Keratinocyte (primary cell): ENCODE measurements around the gene EZH1. TPM values are rescaled to one million over a fixed set of nuclear protein-coding genes. Genes with fewer than 3 reads are reported as not detected.

ENCODE experiments used
- DNase-seq: peaks from one replicate; pipeline ENCODE4 v3.0.0-alpha.2; 2011; ENCODE audit warnings: low read depth, missing footprints, low spot score
- FAIRE-seq: peaks from 2 replicates; lab custom pipeline; 2011; peaks lifted over from hg19 to GRCh38; lab: Jason Lieb, UNC
- H2AFZ ChIP-seq: 2 replicates; pipeline ENCODE4 v1.6.0; 2012; ENCODE audit warnings: low read length, control low read depth, inconsistent platforms; ENCODE audit not compliant: control insufficient read depth
- H3K27ac ChIP-seq: 2 replicates; pipeline ENCODE4 v1.5.1; 2011; ENCODE audit warnings: low read length; ENCODE audit not compliant: control insufficient read depth, insufficient read depth
- H3K27me3 ChIP-seq: 3 replicates; pipeline ENCODE4 v1.6.0; 2011; ENCODE audit warnings: low read length; ENCODE audit not compliant: control insufficient read depth, insufficient read depth; ENCODE audit errors: extremely low read depth
- H3K36me3 ChIP-seq, 2 experiments: 2 replicates in 1 of 2; 3 replicates in 1 of 2; pipeline ENCODE4 v1.5.1; 2011; ENCODE audit warnings: low read length in 2 of 2, mild to moderate bottlenecking in 1 of 2; ENCODE audit not compliant: control insufficient read depth in 2 of 2, insufficient read depth in 2 of 2; ENCODE audit errors: extremely low read depth in 1 of 2
- H3K4me1 ChIP-seq: 3 replicates; pipeline ENCODE4 v1.5.1; 2011; ENCODE audit warnings: low read length; ENCODE audit not compliant: control insufficient read depth, insufficient read depth; ENCODE audit errors: extremely low read depth
- H3K4me2 ChIP-seq: 3 replicates; pipeline ENCODE4 v1.6.0; 2011; ENCODE audit warnings: low read depth, low read length; ENCODE audit not compliant: control insufficient read depth, insufficient read depth; ENCODE audit errors: extremely low read depth
- H3K4me3 ChIP-seq, 3 experiments: fragments of 200-600 bp in 1 of 3; sonication (generic) in 1 of 3; 2 replicates in 2 of 3; 3 replicates in 1 of 3; pipeline ENCODE4 v1.5.1; 2011 to 2016; ENCODE audit warnings: low read length in 3 of 3, mild to moderate bottlenecking in 3 of 3, control low read depth in 2 of 3, inconsistent platforms in 1 of 3, low read depth in 1 of 3, mixed read lengths in 1 of 3, mixed run types in 1 of 3, moderate library complexity in 1 of 3; ENCODE audit not compliant: control insufficient read depth in 2 of 3, insufficient read depth in 2 of 3; ENCODE audit errors: extremely low read depth in 1 of 3
- H3K79me2 ChIP-seq: 2 replicates; pipeline ENCODE4 v1.6.0; 2012; ENCODE audit warnings: low read length; ENCODE audit not compliant: control insufficient read depth, insufficient read depth
- H3K9ac ChIP-seq: 3 replicates; pipeline ENCODE4 v1.6.0; 2011; ENCODE audit warnings: low read length; ENCODE audit not compliant: control insufficient read depth, insufficient read depth; ENCODE audit errors: extremely low read depth
- H3K9me1 ChIP-seq: 3 replicates; pipeline ENCODE4 v1.6.0; 2011; ENCODE audit warnings: low read length; ENCODE audit not compliant: control insufficient read depth, insufficient read depth; ENCODE audit errors: extremely low read depth
- H3K9me3 ChIP-seq: 2 replicates; pipeline ENCODE4 v1.5.1; 2012; ENCODE audit warnings: low read depth, low read length; ENCODE audit not compliant: control insufficient read depth
- H4K20me1 ChIP-seq: 3 replicates; pipeline ENCODE4 v1.6.0; 2011; ENCODE audit warnings: low read length; ENCODE audit not compliant: control insufficient read depth, insufficient read depth; ENCODE audit errors: extremely low read depth
- CTCF ChIP-seq, 3 experiments: IDR thresholded peaks in 1 of 3; conservative IDR thresholded peaks in 1 of 3; optimal IDR thresholded peaks in 1 of 3; 2 replicates in 2 of 3; 3 replicates in 1 of 3; pipeline versions ENCODE3 to v1.5.1; 2011; ENCODE audit warnings: low read length in 3 of 3, mild to moderate bottlenecking in 3 of 3, moderate library complexity in 2 of 3, control low read depth in 1 of 3, inconsistent platforms in 1 of 3; ENCODE audit not compliant: insufficient read depth in 2 of 3; ENCODE audit errors: extremely low read depth in 1 of 3
- EZH2 ChIP-seq: IDR thresholded peaks from one replicate; pipeline ENCODE4 v1.6.1; 2012; ENCODE audit warnings: inconsistent platforms, mild to moderate bottlenecking, low read length, moderate library complexity
- dilution Hi-C: fragments of 300-500 bp; cut with MboI; formaldehyde crosslinking; loops from one replicate; pipeline ENCODE4 v1.7.0; 2020; ENCODE audit warnings: low sequenced_read_pairs; ENCODE audit not compliant: extremely low pct_ligation_motif_present
- polyA plus RNA-seq, 5 experiments: library from polyadenylated mRNA; depleted of rRNA in 3 of 5; stranded (reverse) in 3 of 5; stranded (forward) in 1 of 5; unstranded in 1 of 5; fragments of >200 nt; gene quantifications; 1 replicate in 1 of 5; 2 replicates in 3 of 5; 3 replicates in 1 of 5; pipeline versions ENCODE4 v1.2.1 to v1.2.3, GENCODE V29; 2011 to 2012; ENCODE audit warnings: missing spikeins in 2 of 5, low read depth in 1 of 5, low replicate concordance in 1 of 5

EZH1 gene
- polyA plus RNA-seq, 1 donor (not counting 4 experiments of a cell fraction or from before 2014, with no cell fraction given) = 18.3 TPM

GRCh38 chr17:42675348-42675964 is 69.4 kb downstream of the EZH1 start:
- Histone ChIP-seq H3K27me3 (no peaks in the 10 kb centered on the region), H3K9ac (peak overlapping the region; percentile 79), H2AFZ (no peak overlapping the region), H4K20me1 (peaks cover 6% of the 10 kb centered on the region), H3K79me2 (peaks cover 16% of the 10 kb centered on the region), H3K9me3 (no peaks in the 10 kb centered on the region), H3K4me2 (peak overlapping the region; percentile 91), H3K4me3 (peak overlapping the region; percentile 92 to 93 (median 92)), H3K9me1 (peaks cover 4% of the 10 kb centered on the region), H3K4me1 (peaks cover 66% of the 10 kb centered on the region), H3K36me3 (peaks cover 16 to 19% of the 10 kb centered on the region in 2 experiments), H3K27ac (no peak overlapping the region)
- TF ChIP-seq CTCF (optimal IDR thresholded peaks at IDR 0.05 in 1 of 3, IDR thresholded peaks at IDR 0.05 in 1 of 3, conservative IDR thresholded peaks at IDR 0.05 in 1 of 3; ENCODE audit: extremely low read depth in 1 of 3, insufficient read depth in 2 of 3, low read length in 3 of 3) (no peak), EZH2 (no peak)
- no peak for DNase-seq
- no peak for FAIRE-seq
- dilution Hi-C loops = no loop called here

GRCh38 chr17:42674755-42675347 is 70.0 kb downstream of the EZH1 start:
- peak overlapping the region; percentile 92 to 93 (median 92) for H3K4me3 ChIP-seq
- FAIRE-seq = no peak

More at GRCh38 chr17:42674755-42675347, 70.0 kb downstream of the EZH1 start:
- Histone ChIP-seq H3K27ac (no peak overlapping the region), H2AFZ (no peak overlapping the region), H3K36me3 (peaks cover 19 to 21% of the 10 kb centered on the region in 2 experiments), H3K79me2 (peaks cover 16% of the 10 kb centered on the region), H3K4me1 (peaks cover 64% of the 10 kb centered on the region), H3K9me1 (peaks cover 4% of the 10 kb centered on the region), H4K20me1 (peaks cover 6% of the 10 kb centered on the region), H3K9ac (peak overlapping the region; percentile 22), H3K9me3 (no peaks in the 10 kb centered on the region), H3K27me3 (no peaks in the 10 kb centered on the region), H3K4me2 (peak overlapping the region; percentile 91)
- DNase-seq = no peak
- TF ChIP-seq EZH2 = no peak
- no peak for TF ChIP-seq CTCF (optimal IDR thresholded peaks at IDR 0.05 in 1 of 3, IDR thresholded peaks at IDR 0.05 in 1 of 3, conservative IDR thresholded peaks at IDR 0.05 in 1 of 3; ENCODE audit: extremely low read depth in 1 of 3, insufficient read depth in 2 of 3, low read length in 3 of 3)
- dilution Hi-C loops = no loop called here
